H9 (cell line): ENCODE data around the gene SHISA7. TPM values are rescaled to one million over a fixed set of nuclear protein-coding genes. Genes with fewer than 3 reads are reported as not detected.

Source experiments
- DNase-seq: peaks from one replicate; pipeline ENCODE4 v3.0.0-alpha.2; 2017
- H2AFZ ChIP-seq: one replicate; pipeline ENCODE4 v1.6.1; 2013; ENCODE audit warnings: mild to moderate bottlenecking, low read length, control low read depth, moderate library complexity
- H2AK5ac ChIP-seq: 2 replicates; pipeline ENCODE4 v1.6.1; 2013; ENCODE audit warnings: low read length, control low read depth, mixed read lengths; ENCODE audit not compliant: insufficient read length
- H2BK120ac ChIP-seq: one replicate; pipeline ENCODE4 v1.6.1; 2013; ENCODE audit warnings: low read depth, mild to moderate bottlenecking, low read length, control low read depth, inconsistent platforms; ENCODE audit not compliant: poor library complexity, severe bottlenecking
- H2BK12ac ChIP-seq: 2 replicates; pipeline ENCODE4 v1.6.1; 2013; ENCODE audit warnings: low read length, control low read depth, mixed read lengths, low read depth; ENCODE audit not compliant: insufficient read length
- H2BK15ac ChIP-seq: 2 replicates; pipeline ENCODE4 v1.6.1; 2013; ENCODE audit warnings: low read depth, low read length, control low read depth
- H2BK20ac ChIP-seq: one replicate; pipeline ENCODE4 v1.6.1; 2013; ENCODE audit warnings: low read depth, mild to moderate bottlenecking, low read length, control low read depth, inconsistent platforms; ENCODE audit not compliant: poor library complexity, severe bottlenecking
- H2BK5ac ChIP-seq: 2 replicates; pipeline ENCODE4 v1.6.1; 2013; ENCODE audit warnings: low read length, control low read depth, mixed read lengths; ENCODE audit not compliant: insufficient read length
- H3K14ac ChIP-seq: 2 replicates; pipeline ENCODE4 v1.6.1; 2013; ENCODE audit warnings: low read length, control low read depth; ENCODE audit not compliant: insufficient read depth
- H3K18ac ChIP-seq: 2 replicates; pipeline ENCODE4 v1.6.1; 2013; ENCODE audit warnings: low read depth, mild to moderate bottlenecking, mixed read lengths, low read length, control low read depth; ENCODE audit not compliant: insufficient read length
- H3K23ac ChIP-seq: 2 replicates; pipeline ENCODE4 v1.6.1; 2013; ENCODE audit warnings: low read length, control low read depth, mixed read lengths, low read depth; ENCODE audit not compliant: insufficient read length
- H3K23me2 ChIP-seq: 2 replicates; pipeline ENCODE4 v1.6.1; 2013; ENCODE audit warnings: low read depth, mild to moderate bottlenecking, mixed read lengths, low read length, control low read depth; ENCODE audit not compliant: insufficient read length, poor library complexity, severe bottlenecking
- H3K27ac ChIP-seq: 2 replicates; pipeline ENCODE4 v1.5.1; 2013; ENCODE audit warnings: low read length, control low read depth, mixed read lengths, low read depth; ENCODE audit not compliant: insufficient read length
- H3K27me3 ChIP-seq: 2 replicates; pipeline ENCODE4 v1.6.1; 2013; ENCODE audit warnings: low read length, control low read depth, inconsistent platforms; ENCODE audit not compliant: insufficient read depth
- H3K4ac ChIP-seq: 2 replicates; pipeline ENCODE4 v1.6.1; 2013; ENCODE audit warnings: low read depth, mild to moderate bottlenecking, control low read depth, inconsistent platforms, low read length, moderate library complexity
- H3K4me1 ChIP-seq: 2 replicates; pipeline ENCODE4 v1.6.1; 2013; ENCODE audit warnings: low read length, control low read depth, inconsistent platforms; ENCODE audit not compliant: insufficient read depth
- H3K4me2 ChIP-seq: 2 replicates; pipeline ENCODE4 v1.6.1; 2013; ENCODE audit warnings: low read length, control low read depth, mixed read lengths; ENCODE audit not compliant: insufficient read length, insufficient read depth
- H3K56ac ChIP-seq: 2 replicates; pipeline ENCODE4 v1.6.1; 2013; ENCODE audit warnings: low read depth, mild to moderate bottlenecking, mixed read lengths, low read length, control low read depth; ENCODE audit not compliant: insufficient read length
- H3K79me1 ChIP-seq: 2 replicates; pipeline ENCODE4 v1.6.1; 2013; ENCODE audit warnings: low read depth, mild to moderate bottlenecking, moderate library complexity, low read length, control low read depth, inconsistent platforms; ENCODE audit not compliant: insufficient read depth, poor library complexity, severe bottlenecking
- H3K79me2 ChIP-seq: 2 replicates; pipeline ENCODE4 v1.6.1; 2013; ENCODE audit warnings: low read length, control low read depth, inconsistent platforms; ENCODE audit not compliant: insufficient read depth
- H3K9ac ChIP-seq: 2 replicates; pipeline ENCODE4 v1.6.1; 2013; ENCODE audit warnings: low read length, control low read depth, mixed read lengths; ENCODE audit not compliant: insufficient read length; ENCODE audit errors: extremely low read depth
- H3K9me3 ChIP-seq: one replicate; pipeline ENCODE4 v1.6.1; 2013; ENCODE audit warnings: low read depth, low read length, inconsistent platforms; ENCODE audit not compliant: control insufficient read depth
- H3T11ph ChIP-seq: one replicate; pipeline ENCODE4 v1.6.1; 2013; ENCODE audit warnings: mild to moderate bottlenecking, low read length, control low read depth, inconsistent platforms
- H4K20me1 ChIP-seq: one replicate; pipeline ENCODE4 v1.6.1; 2013; ENCODE audit not compliant: control insufficient read depth, insufficient read length, insufficient read depth
- H4K5ac ChIP-seq: 2 replicates; pipeline ENCODE4 v1.6.1; 2013; ENCODE audit warnings: low read depth, mild to moderate bottlenecking, mixed read lengths, low read length, control low read depth; ENCODE audit not compliant: insufficient read length
- H4K8ac ChIP-seq: replicated peaks from 2 replicates; pipeline ENCODE4 v1.6.1; 2013; ENCODE audit warnings: low read length, control low read depth, mixed read lengths, low read depth; ENCODE audit not compliant: insufficient read length
- H4K91ac ChIP-seq: 2 replicates; pipeline ENCODE4 v1.6.1; 2013; ENCODE audit warnings: low read depth, mild to moderate bottlenecking, moderate library complexity, mixed read lengths, low read length, control low read depth; ENCODE audit not compliant: insufficient read length
- H3K27ac Mint-ChIP-seq, 3 experiments: 2 replicates in 2 of 3; 3 replicates in 1 of 3; pipeline ENCODE4 v1.8.0; 2020 to 2021; ENCODE audit warnings: mixed read lengths in 3 of 3, mild to moderate bottlenecking in 1 of 3, moderate library complexity in 1 of 3
- H3K27me3 Mint-ChIP-seq: 2 replicates; pipeline ENCODE4 v1.8.0; 2021; ENCODE audit warnings: low read depth, mild to moderate bottlenecking, moderate library complexity, mixed read lengths
- H3K36me3 Mint-ChIP-seq, 3 experiments: 2 replicates in 2 of 3; 3 replicates in 1 of 3; pipeline ENCODE4 v1.8.0; 2020 to 2021; ENCODE audit warnings: low read depth in 3 of 3, mixed read lengths in 3 of 3; ENCODE audit not compliant: insufficient read depth in 1 of 3
- H3K4me1 Mint-ChIP-seq, 2 experiments: 2 replicates each; pipeline ENCODE4 v1.8.0; 2020; ENCODE audit warnings: mixed read lengths in 2 of 2
- H3K4me3 Mint-ChIP-seq, 2 experiments: 2 replicates in 1 of 2; 3 replicates in 1 of 2; pipeline ENCODE4 v1.8.0; 2020 to 2021; ENCODE audit warnings: mild to moderate bottlenecking in 2 of 2, mixed read lengths in 2 of 2, moderate library complexity in 1 of 2
- H3K9me3 Mint-ChIP-seq, 2 experiments: 2 replicates in 1 of 2; 3 replicates in 1 of 2; pipeline ENCODE4 v1.8.0; 2020; ENCODE audit warnings: mild to moderate bottlenecking in 2 of 2, mixed read lengths in 2 of 2, moderate library complexity in 1 of 2
- CTCF ChIP-seq: fragments of 200-600 bp; sonication (generic); conservative IDR thresholded peaks from 3 replicates; pipeline ENCODE4 v1.8.0; 2021; ENCODE audit warnings: antibody characterized with exemption, mild to moderate bottlenecking
- WGBS: extraction: QIAGEN DNeasy Blood & Tissue Kit; methylation state at CpG from one replicate; pipeline ENCODE4 v1.1.7; 2013; ENCODE audit warnings: missing lambda C conversion rate, low lambda C conversion rate, mixed read lengths; ENCODE audit not compliant: insufficient read length; ENCODE audit errors: extremely low coverage; 5-methylcytosine and 5-hydroxymethylcytosine counted together
- total RNA-seq: library from RNA; stranded (reverse); gene quantifications from 2 replicates; pipeline ENCODE4 v1.2.1, GENCODE V29; 2021

SHISA7 gene
- total RNA-seq, 1 experiment from 2014 or later, result 0.31 TPM

GRCh38 chr19:55387736-55388497 is 55.2 kb downstream of the SHISA7 start:
- Histone ChIP-seq H3K9ac (peak overlapping the region; percentile 10), H3K79me1 (peaks cover 15% of the 10 kb centered on the region), H3K9me3 (no peaks in the 10 kb centered on the region), H2BK20ac (no peak overlapping the region), H2BK5ac (no peak overlapping the region), H3K56ac (no peak overlapping the region), H3K4me2 (peak overlapping the region; percentile 87), H3K14ac (no peak overlapping the region), H3K18ac (no peak overlapping the region), H3K27ac (no peak overlapping the region), H3K23me2 (peaks cover 28% of the 10 kb centered on the region), H3K79me2 (peaks cover 17% of the 10 kb centered on the region; the same call in 1 of the 2 replicates), H4K5ac (no peak overlapping the region), H3K4ac (no peak overlapping the region), H4K8ac (no peak overlapping the region), H3T11ph (no peak overlapping the region), H4K91ac (no peak overlapping the region), H2BK15ac (no peak overlapping the region), H2AK5ac (no peak overlapping the region), H2BK12ac (no peak overlapping the region), H2BK120ac (no peak overlapping the region), H4K20me1 (peaks cover 3% of the 10 kb centered on the region), H3K23ac (no peak overlapping the region), H3K27me3 (no peaks in the 10 kb centered on the region), H3K4me1 (peaks cover 8% of the 10 kb centered on the region), H2AFZ (no peak overlapping the region)
- H3K4me3 Mint-ChIP-seq, result peak overlapping the region; percentile 98 to 100
- H3K4me1 Mint-ChIP-seq, result peaks cover 62 to 74% of the 10 kb centered on the region in 2 experiments
- peaks cover 40 to 50% (median 44%) of the 10 kb centered on the region in 3 experiments for H3K36me3 Mint-ChIP-seq
- H3K27me3 Mint-ChIP-seq, result peaks cover 2% of the 10 kb centered on the region
- TF ChIP-seq CTCF, result no peak
- H3K9me3 Mint-ChIP-seq, result peaks cover 0 to 2% of the 10 kb centered on the region in 2 experiments; a peak in 1 of 5 replicates
- no CpG with 5 or more reads among the region's 24 CpGs for WGBS
- H3K27ac Mint-ChIP-seq, result peak overlapping the region in 1 of 3 experiments; percentile 59; a peak in 1 of 7 replicates
- no peak for DNase-seq
